CD14-positive monocyte (primary cell): Measurements from ENCODE around the gene NPTX1. TPM values are rescaled to one million over a fixed set of nuclear protein-coding genes. Genes with fewer than 3 reads are reported as not detected.

Experiments used
- DNase-seq, 3 donors: peaks; one replicate each; pipeline ENCODE4 v3.0.0-alpha.2; 2011 to 2022
- H2AFZ ChIP-seq: 2 replicates; pipeline ENCODE4 v1.6.0; 2012; ENCODE audit warnings: mild to moderate bottlenecking, low read depth, low read length, inconsistent platforms; ENCODE audit not compliant: insufficient read depth, poor library complexity, severe bottlenecking
- H3K27ac ChIP-seq, 2 donors: 1 replicate in 1 of 2; 2 replicates in 1 of 2; pipeline ENCODE4 v1.5.1; 2012 to 2013; ENCODE audit warnings: low read length in 2 of 2, control low read depth in 1 of 2, inconsistent platforms in 1 of 2, low read depth in 1 of 2, mild to moderate bottlenecking in 1 of 2
- H3K27me3 ChIP-seq, 2 donors: one replicate each; pipeline versions ENCODE4 v1.6.0 to v1.6.1; 2011 to 2013; ENCODE audit warnings: low read length in 2 of 2; ENCODE audit not compliant: control insufficient read depth in 2 of 2, insufficient read depth in 2 of 2
- H3K36me3 ChIP-seq, 2 donors: replicated peaks in 1 of 2; 1 replicate in 1 of 2; 2 replicates in 1 of 2; pipeline versions ENCODE4 v1.5.1 to v1.6.1; 2012 to 2013; ENCODE audit warnings: low read length in 2 of 2, control low read depth in 1 of 2, inconsistent platforms in 1 of 2, mild to moderate bottlenecking in 1 of 2; ENCODE audit not compliant: insufficient read depth in 2 of 2, control insufficient read depth in 1 of 2
- H3K4me1 ChIP-seq, 2 donors: 1 replicate in 1 of 2; 2 replicates in 1 of 2; pipeline versions ENCODE4 v1.5.1 to v1.6.1; 2012 to 2013; ENCODE audit warnings: low read length in 2 of 2, control low read depth in 1 of 2, inconsistent platforms in 1 of 2, mild to moderate bottlenecking in 1 of 2, moderate library complexity in 1 of 2; ENCODE audit not compliant: insufficient read depth in 2 of 2, control insufficient read depth in 1 of 2
- H3K4me2 ChIP-seq: replicated peaks from 2 replicates; pipeline ENCODE3; 2012; ENCODE audit warnings: low read length, moderate library complexity, mild to moderate bottlenecking; ENCODE audit not compliant: poor library complexity, severe bottlenecking; ENCODE audit errors: extremely low read depth
- H3K4me3 ChIP-seq, 3 experiments: fragments of 200-600 bp in 1 of 3; sonication (generic) in 1 of 3; replicated peaks in 1 of 3; 1 replicate in 2 of 3; 2 replicates in 1 of 3; pipeline ENCODE4 v1.5.1; 2011 to 2013; ENCODE audit warnings: low read length in 3 of 3, mild to moderate bottlenecking in 3 of 3, control low read depth in 2 of 3, low read depth in 2 of 3, inconsistent platforms in 1 of 3, moderate library complexity in 1 of 3
- H3K79me2 ChIP-seq: 2 replicates; pipeline ENCODE4 v1.6.0; 2012; ENCODE audit warnings: mild to moderate bottlenecking, control low read depth, inconsistent platforms, low read length, moderate library complexity; ENCODE audit not compliant: insufficient read depth
- H3K9ac ChIP-seq: 2 replicates; pipeline ENCODE4 v1.6.0; 2017; ENCODE audit warnings: low read length, mild to moderate bottlenecking; ENCODE audit not compliant: insufficient read depth, poor library complexity, severe bottlenecking
- H3K9me3 ChIP-seq, 2 donors: replicated peaks in 1 of 2; 1 replicate in 1 of 2; 2 replicates in 1 of 2; pipeline versions ENCODE4 v1.5.1 to v1.6.1; 2012 to 2013; ENCODE audit warnings: low read length in 2 of 2, control low read depth in 1 of 2; ENCODE audit not compliant: control insufficient read depth in 1 of 2, insufficient read depth in 1 of 2
- H4K20me1 ChIP-seq: 2 replicates; pipeline ENCODE4 v1.6.0; 2012; ENCODE audit warnings: mild to moderate bottlenecking, low read length, control low read depth, moderate library complexity; ENCODE audit not compliant: insufficient read depth
- H3K27ac Mint-ChIP-seq, 7 donors: one replicate each; pipeline ENCODE4 v1.8.0; 2020; ENCODE audit warnings: mild to moderate bottlenecking in 7 of 7, mixed read lengths in 7 of 7, moderate library complexity in 6 of 7, inconsistent platforms in 2 of 7
- H3K27me3 Mint-ChIP-seq, 3 donors: one replicate each; pipeline ENCODE4 v1.8.0; 2021 to 2022; ENCODE audit warnings: low read depth in 3 of 3, mild to moderate bottlenecking in 3 of 3, mixed read lengths in 3 of 3, moderate library complexity in 3 of 3, inconsistent platforms in 1 of 3
- H3K36me3 Mint-ChIP-seq, 2 donors: one replicate each; pipeline ENCODE4 v1.8.0; 2020; ENCODE audit warnings: mixed read lengths in 2 of 2, inconsistent platforms in 1 of 2, mild to moderate bottlenecking in 1 of 2
- H3K4me1 Mint-ChIP-seq: one replicate; pipeline ENCODE4 v1.8.0; 2020; ENCODE audit warnings: mild to moderate bottlenecking, mixed read lengths
- H3K4me3 Mint-ChIP-seq, 2 donors: one replicate each; pipeline ENCODE4 v1.8.0; 2020; ENCODE audit warnings: mild to moderate bottlenecking in 2 of 2, mixed read lengths in 2 of 2, moderate library complexity in 1 of 2
- H3K9me3 Mint-ChIP-seq, 7 donors: one replicate each; pipeline ENCODE4 v1.8.0; 2020 to 2022; ENCODE audit warnings: mixed read lengths in 7 of 7, mild to moderate bottlenecking in 6 of 7, moderate library complexity in 6 of 7, inconsistent platforms in 2 of 7
- CTCF ChIP-seq: fragments of 200-600 bp; IDR thresholded peaks from one replicate; pipeline ENCODE4 v1.8.0; 2022; ENCODE audit warnings: antibody characterized with exemption, mild to moderate bottlenecking
- WGBS: methylation state at CpG from one replicate; pipeline ENCODE4 v1.1.5; 2013; ENCODE audit warnings: missing lambda C conversion rate; ENCODE audit not compliant: insufficient coverage; 5-methylcytosine and 5-hydroxymethylcytosine counted together
- intact Hi-C, 2 donors: fragments of 100-400 bp; cut with micrococcal nuclease; formaldehyde crosslinking; loops; one replicate each; pipeline versions ENCODE4 v1.15.0 to v1.15.1; 2023
- polyA plus RNA-seq, 3 donors: library from polyadenylated mRNA; depleted of rRNA in 1 of 3; unstranded in 2 of 3; stranded (reverse) in 1 of 3; fragments of 300-500 nt in 2 of 3; fragments of >200 nt in 1 of 3; fragmentation: Illumina TruSeq in 2 of 3; gene quantifications; 1 replicate in 2 of 3; 2 replicates in 1 of 3; pipeline ENCODE4 v1.2.3, GENCODE V29; 2012 to 2021

The NPTX1 gene
- polyA plus RNA-seq, 3 donors, result not detected

GRCh38 chr17:80426671-80427326, 49.6 kb downstream of the NPTX1 start:
- TF ChIP-seq CTCF, result peak; percentile 93
- Mint-ChIP-seq H3K27me3 (peaks cover 5 to 10% (median 8%) of the 10 kb centered on the region in 3 donors), H3K27ac (peak overlapping the region in 2 of 7 donors; percentile 46 to 71), H3K9me3 (no peaks in the 10 kb centered on the region), H3K4me1 (peaks cover 2% of the 10 kb centered on the region), H3K36me3 (no peaks in the 10 kb centered on the region), H3K4me3 (no peak overlapping the region)
- H3K36me3 ChIP-seq, result no peaks in the 10 kb centered on the region
- peak; percentile 63 to 79 (median 69) for DNase-seq
- H3K79me2 ChIP-seq, result no peaks in the 10 kb centered on the region
- no peaks in the 10 kb centered on the region for H3K4me1 ChIP-seq
- no peaks in the 10 kb centered on the region for H3K9me3 ChIP-seq
- no peak overlapping the region for H3K9ac ChIP-seq
- H3K4me2 ChIP-seq, result no peak overlapping the region
- H3K27me3 ChIP-seq, result no peaks in the 10 kb centered on the region
- H3K4me3 ChIP-seq, result no peak overlapping the region
- H2AFZ ChIP-seq, result no peak overlapping the region
- H4K20me1 ChIP-seq, result no peaks in the 10 kb centered on the region
- WGBS, result 38% methylated on average over 19 of the region's 24 CpGs
- H3K27ac ChIP-seq, result no peak overlapping the region
- intact Hi-C loops, result loop anchor here (1.0 to 10.0 kb wide), 5 partner anchors 149 to 678 kb away; no protein-coding TSS in a partner anchor

- no peaks in the 10 kb centered on the region for H3K36me3 ChIP-seq
- peaks cover 5 to 8% (median 6%) of the 10 kb centered on the region in 3 donors for H3K27me3 Mint-ChIP-seq
- H3K4me3 Mint-ChIP-seq, result no peak overlapping the region
- H3K4me1 Mint-ChIP-seq, result peaks cover 2% of the 10 kb centered on the region
- no peak for TF ChIP-seq CTCF
- H2AFZ ChIP-seq, result no peak overlapping the region
- no peaks in the 10 kb centered on the region for H3K79me2 ChIP-seq
- WGBS, result 90% methylated on average over 9 of the region's 9 CpGs
- H3K4me1 ChIP-seq, result no peaks in the 10 kb centered on the region
- intact Hi-C loops, result loop anchor here (2.0 to 10.0 kb wide), 4 partner anchors 151 to 679 kb away; no protein-coding TSS in a partner anchor
- DNase-seq, result no peak
- H3K4me2 ChIP-seq, result no peak overlapping the region
- no peak overlapping the region for H3K4me3 ChIP-seq
- H3K27ac ChIP-seq, result no peak overlapping the region
- H3K9me3 ChIP-seq, result no peaks in the 10 kb centered on the region
- no peak overlapping the region for H3K9ac ChIP-seq
- H3K27ac Mint-ChIP-seq, result peak overlapping the region in 5 of 7 donors; percentile 21 to 78 (median 71)
- H3K36me3 Mint-ChIP-seq, result no peaks in the 10 kb centered on the region
- H3K27me3 ChIP-seq, result no peaks in the 10 kb centered on the region
- H4K20me1 ChIP-seq, result peaks cover 3% of the 10 kb centered on the region
- no peaks in the 10 kb centered on the region for H3K9me3 Mint-ChIP-seq
Observed at GRCh38 chr17:80425835-80426426, 50.5 kb downstream of the NPTX1 start.
